LNCaP clone FGC (cell line): ENCODE results near the gene CDKAL1.
A peak's percentile ranks its signal among the peaks of the same experiment; 100 is the strongest.

Experiments
- DNase-seq: peaks from one replicate; pipeline ENCODE4 v3.0.0-alpha.2; 2011; ENCODE audit warnings: low read depth
- H3K4me3 ChIP-seq: 2 replicates; pipeline ENCODE4 v1.5.1; 2011; ENCODE audit warnings: mild to moderate bottlenecking, low read depth, low read length, control low read depth
- CTCF ChIP-seq: IDR thresholded peaks from 2 replicates; pipeline ENCODE4 v1.5.1; 2012; ENCODE audit warnings: mild to moderate bottlenecking; ENCODE audit not compliant: control insufficient read depth, insufficient read depth; ENCODE audit errors: extremely low read depth

Gene CDKAL1

GRCh38 chr6:20808924-20809323 lies 274.7 kb downstream of the CDKAL1 start:
- no peak overlapping the region for H3K4me3 ChIP-seq
- TF ChIP-seq CTCF = no peak

GRCh38 chr6:20810727-20811108 lies 276.5 kb downstream of the CDKAL1 start:
- TF ChIP-seq CTCF = no peak
- no peak for DNase-seq
- no peak overlapping the region for H3K4me3 ChIP-seq

More at GRCh38 chr6:20808924-20809323, 274.7 kb downstream of the CDKAL1 start:
- DNase-seq = no peak

- no peak for DNase-seq
- no peak for TF ChIP-seq CTCF
- no peak overlapping the region for H3K4me3 ChIP-seq
Observed at GRCh38 chr6:20811109-20811761, 277.0 kb downstream of the CDKAL1 start.

- no peak overlapping the region for H3K4me3 ChIP-seq
- TF ChIP-seq CTCF = no peak
- DNase-seq = peak; percentile 78
Observed at GRCh38 chr6:20812776-20813175, 278.5 kb downstream of the CDKAL1 start.

- DNase-seq = no peak
- TF ChIP-seq CTCF = no peak
- no peak overlapping the region for H3K4me3 ChIP-seq
Observed at GRCh38 chr6:20814494-20814893, 280.2 kb downstream of the CDKAL1 start.

GRCh38 chr6:20816126-20816525 lies 281.9 kb downstream of the CDKAL1 start:
- no peak for TF ChIP-seq CTCF
- no peak overlapping the region for H3K4me3 ChIP-seq

GRCh38 chr6:20817806-20818320 lies 283.6 kb downstream of the CDKAL1 start:
- H3K4me3 ChIP-seq = peak overlapping the region; percentile 12; the same call in 1 of the 2 replicates
- DNase-seq = peak; percentile 56
- TF ChIP-seq CTCF = no peak

More at GRCh38 chr6:20816126-20816525, 281.9 kb downstream of the CDKAL1 start:
- no peak for DNase-seq
